Stimulated activated CD8-positive, alpha-beta memory T cell treated with anti-CD3 and anti-CD28 coated beads, Interleukin-2, amount 100 ng/mL, for 1 hour (primary cell): ENCODE results near the gene F12.

ENCODE experiments used
- DNase-seq, 2 donors: peaks; one replicate each; pipeline ENCODE4 v3.0.0-alpha.2; 2020; ENCODE audit warnings: low read depth in 2 of 2

Gene F12

GRCh38 chr5:177414481-177414880 lies 5.1 kb upstream of the F12 start:
- no peak for DNase-seq

GRCh38 chr5:177412603-177413233 lies 3.4 kb upstream of the F12 start:
- no peak for DNase-seq

- no peak for DNase-seq
These were observed 1.2 kb upstream of the F12 start for GRCh38 chr5:177410575-177410974.

- no peak for DNase-seq
These were observed 3.6 kb downstream of the F12 start for GRCh38 chr5:177405805-177406204.

- DNase-seq: no peak
These were observed 4.1 kb downstream of the F12 start for GRCh38 chr5:177405312-177405711.

GRCh38 chr5:177404641-177405179 lies 4.7 kb downstream of the F12 start:
- DNase-seq: no peak

- DNase-seq: peak; percentile 68 to 76
These were observed 5.3 kb downstream of the F12 start for GRCh38 chr5:177403792-177404640.

- DNase-seq: no peak
These were observed 6.1 kb downstream of the F12 start for GRCh38 chr5:177403102-177403791.

- peak; percentile 27 to 51 for DNase-seq
These were observed 6.9 kb downstream of the F12 start for GRCh38 chr5:177402271-177403043.

GRCh38 chr5:177399997-177400868 lies 9.1 kb downstream of the F12 start, which contains the start of gene PFN3:
Gene PFN3 (minus strand): TSS chr5:177400661. CDS start chr5:177400576, 85 bp downstream.
- no peak for DNase-seq

- DNase-seq: no peak
These were observed 11.4 kb downstream of the F12 start for GRCh38 chr5:177397875-177398390.

GRCh38 chr5:177396807-177397206 lies 12.6 kb downstream of the F12 start:
- no peak for DNase-seq

- no peak for DNase-seq
These were observed 13.3 kb downstream of the F12 start for GRCh38 chr5:177396078-177396477.

GRCh38 chr5:177393990-177394389 lies 15.4 kb downstream of the F12 start:
- no peak for DNase-seq

GRCh38 chr5:177393206-177393765 lies 16.1 kb downstream of the F12 start:
- DNase-seq: no peak

- no peak for DNase-seq
These were observed 16.6 kb downstream of the F12 start for GRCh38 chr5:177392765-177393164.

GRCh38 chr5:177390363-177391300 lies 18.7 kb downstream of the F12 start:
- peak; percentile 70 to 77 for DNase-seq

- DNase-seq: no peak
These were observed 19.9 kb downstream of the F12 start for GRCh38 chr5:177389241-177390169.
